HG03520 (cell line): ENCODE data around the gene IL1RAP.
A peak's percentile ranks its signal among the peaks of the same experiment; 100 is the strongest.

Experiments
- ATAC-seq: cut with Tn5 transposase; IDR thresholded peaks from one replicate; pipeline ENCODE4 v1.9.1; 2021; ENCODE audit warnings: mild to moderate bottlenecking, moderate library complexity; ENCODE audit not compliant: unreplicated experiment

The IL1RAP gene

DNA sequence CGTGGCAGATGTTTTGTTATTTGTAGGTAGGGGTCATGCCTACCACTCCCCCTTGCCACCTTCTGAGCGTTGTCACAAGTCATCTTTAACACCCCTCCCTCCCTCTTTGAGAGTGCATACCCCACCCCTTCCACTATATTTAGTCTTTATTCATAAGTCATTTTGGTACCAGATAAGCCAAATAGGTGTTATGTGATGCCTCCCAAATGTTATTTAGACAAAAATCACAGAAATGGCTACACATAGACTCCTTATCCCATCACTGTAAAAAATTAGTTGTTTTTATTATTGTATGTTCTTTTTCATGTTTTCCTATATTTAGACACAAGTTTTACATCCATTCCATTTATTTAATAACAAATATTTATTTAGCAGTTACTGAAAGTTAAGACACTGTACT is 93.1 kb downstream of the IL1RAP start:
- ATAC-seq = no peak

DNA sequence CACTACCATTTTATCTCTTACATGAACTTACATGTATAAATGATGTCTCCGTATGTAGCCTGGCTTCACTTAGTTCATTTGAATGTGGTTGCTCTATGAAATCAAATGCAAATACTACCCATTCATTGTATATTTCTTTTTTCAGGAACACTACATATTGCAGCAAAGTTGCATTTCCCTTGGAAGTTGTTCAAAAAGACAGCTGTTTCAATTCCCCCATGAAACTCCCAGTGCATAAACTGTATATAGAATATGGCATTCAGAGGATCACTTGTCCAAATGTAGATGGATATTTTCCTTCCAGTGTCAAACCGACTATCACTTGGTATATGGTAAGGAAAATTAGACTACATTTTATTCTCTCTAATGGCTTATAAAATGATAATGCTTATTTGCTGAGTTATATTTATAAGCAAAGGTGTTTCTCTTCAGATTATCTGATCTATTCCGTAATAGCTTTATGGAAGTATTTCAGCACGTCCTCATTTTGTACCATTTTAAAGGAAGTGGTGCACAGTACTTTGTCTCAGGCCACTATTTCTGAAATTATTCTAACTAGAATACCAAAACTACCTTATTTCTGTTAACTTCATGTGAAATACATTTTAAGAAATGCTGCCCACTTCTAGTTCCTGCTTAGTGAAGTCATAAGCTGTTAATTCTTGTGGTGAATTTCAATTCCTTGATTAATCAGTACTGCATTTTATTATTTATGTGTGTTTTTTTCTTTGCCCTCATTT is 95.1 kb downstream of the IL1RAP start:
- ATAC-seq = no peak

DNA sequence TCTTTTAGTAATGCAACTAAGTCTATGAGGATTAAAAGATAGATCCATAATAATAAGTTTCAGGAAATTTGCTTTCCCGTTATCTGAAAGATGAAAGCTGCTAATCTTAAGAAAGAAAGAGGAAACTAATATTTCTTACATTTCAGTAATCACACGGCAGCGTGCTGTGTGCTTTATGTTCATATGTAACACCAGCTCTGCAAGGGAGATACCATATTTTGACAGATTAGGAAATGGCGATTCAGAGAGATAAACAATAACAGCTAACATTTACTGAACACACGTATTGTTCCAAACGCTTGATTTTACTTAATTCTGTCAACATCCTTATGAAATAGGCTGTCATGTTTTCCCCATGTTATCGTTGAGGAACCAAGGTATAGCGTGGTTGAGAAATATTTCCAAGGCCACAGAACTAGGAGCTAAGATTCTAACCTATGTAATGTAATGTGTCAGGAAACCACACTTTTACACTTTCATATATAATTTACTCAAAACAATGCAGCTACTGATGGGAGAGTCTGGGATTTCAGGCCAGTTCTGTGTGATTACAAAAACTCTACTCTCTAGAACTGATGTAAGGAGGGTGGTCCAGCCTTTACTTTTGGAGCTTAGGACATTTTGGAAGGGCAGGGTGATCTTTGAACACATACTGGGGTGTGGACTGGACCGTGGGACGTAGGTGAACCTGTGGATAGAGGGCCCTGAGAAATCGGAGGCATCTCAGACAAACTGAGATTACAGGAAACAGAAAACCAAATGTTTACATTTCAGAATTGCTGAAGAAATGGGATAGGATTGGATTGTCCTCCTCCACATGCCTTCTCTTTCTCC is 100.6 kb downstream of the IL1RAP start:
- no peak for ATAC-seq

DNA sequence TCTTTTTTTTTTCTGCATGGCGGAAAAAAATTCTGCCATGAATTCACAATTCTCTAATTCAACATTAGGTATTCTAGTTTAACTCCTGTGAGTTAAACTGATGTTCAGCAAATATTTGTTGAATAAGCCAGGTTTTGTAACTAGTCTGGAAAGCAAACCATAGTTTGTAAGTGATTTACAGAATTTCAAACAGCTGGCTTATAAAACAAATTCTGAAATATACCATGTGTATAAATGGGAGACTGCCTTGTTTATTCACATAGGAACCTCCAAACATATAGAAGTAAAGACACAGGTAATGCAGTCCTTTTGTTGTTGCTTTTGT is 101.1 kb downstream of the IL1RAP start:
- ATAC-seq = no peak

DNA sequence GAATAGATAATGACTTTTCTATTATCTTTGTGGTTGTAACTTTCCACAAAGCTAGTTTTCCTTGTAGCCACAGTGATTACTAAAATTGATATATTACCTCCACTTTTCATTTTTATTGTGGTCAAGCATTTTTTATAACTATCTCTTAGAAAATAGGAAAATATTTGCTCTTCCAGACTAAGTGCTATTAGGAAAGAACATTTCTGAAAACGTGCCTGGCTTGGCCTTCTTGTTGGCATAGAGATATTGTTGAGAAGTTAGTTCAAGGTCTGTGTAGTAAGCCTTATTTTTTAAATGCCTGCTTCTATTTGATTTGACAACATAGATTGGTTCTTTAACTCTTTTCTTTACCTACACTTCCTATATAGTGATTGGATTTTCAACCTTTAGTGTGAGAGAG is 101.7 kb downstream of the IL1RAP start:
- ATAC-seq = no peak

DNA sequence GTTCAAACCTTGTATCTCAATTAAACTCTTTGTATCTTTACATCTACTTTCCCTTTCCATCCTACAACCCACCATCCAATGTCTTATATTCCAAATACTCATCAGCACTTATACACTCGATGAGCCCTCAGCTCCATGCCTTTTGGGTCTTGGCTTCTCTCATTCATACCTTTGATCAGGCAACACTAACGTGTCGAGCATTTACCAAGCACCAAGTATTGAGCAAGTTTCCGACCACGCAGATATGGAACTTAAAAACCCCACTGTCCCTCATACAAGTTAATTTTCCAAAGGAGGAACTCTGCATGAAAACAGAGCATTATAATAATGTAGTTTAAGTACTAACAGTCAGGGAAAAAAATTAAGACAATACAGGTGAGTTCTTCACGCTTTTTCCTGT is 102.8 kb downstream of the IL1RAP start:
- no peak for ATAC-seq

DNA sequence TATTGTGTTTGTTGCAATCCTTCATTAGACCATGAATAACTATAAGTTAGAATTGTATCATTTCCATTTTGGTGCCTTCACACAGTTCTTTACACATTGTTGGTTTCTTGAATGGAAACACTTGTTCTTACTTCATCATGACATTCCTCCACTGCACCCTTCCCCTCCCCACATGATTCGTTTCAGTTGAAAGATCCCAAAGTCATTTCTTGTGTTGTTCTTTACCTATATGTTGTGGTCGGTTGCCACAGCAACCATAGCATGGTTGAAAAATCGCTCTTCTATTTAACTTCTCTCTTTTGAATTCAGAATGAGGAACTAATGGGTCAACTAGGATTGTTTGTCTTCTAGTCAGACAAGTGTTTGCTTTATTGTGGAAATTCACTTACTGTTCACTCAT is 103.3 kb downstream of the IL1RAP start:
- ATAC-seq = peak; percentile 83

DNA sequence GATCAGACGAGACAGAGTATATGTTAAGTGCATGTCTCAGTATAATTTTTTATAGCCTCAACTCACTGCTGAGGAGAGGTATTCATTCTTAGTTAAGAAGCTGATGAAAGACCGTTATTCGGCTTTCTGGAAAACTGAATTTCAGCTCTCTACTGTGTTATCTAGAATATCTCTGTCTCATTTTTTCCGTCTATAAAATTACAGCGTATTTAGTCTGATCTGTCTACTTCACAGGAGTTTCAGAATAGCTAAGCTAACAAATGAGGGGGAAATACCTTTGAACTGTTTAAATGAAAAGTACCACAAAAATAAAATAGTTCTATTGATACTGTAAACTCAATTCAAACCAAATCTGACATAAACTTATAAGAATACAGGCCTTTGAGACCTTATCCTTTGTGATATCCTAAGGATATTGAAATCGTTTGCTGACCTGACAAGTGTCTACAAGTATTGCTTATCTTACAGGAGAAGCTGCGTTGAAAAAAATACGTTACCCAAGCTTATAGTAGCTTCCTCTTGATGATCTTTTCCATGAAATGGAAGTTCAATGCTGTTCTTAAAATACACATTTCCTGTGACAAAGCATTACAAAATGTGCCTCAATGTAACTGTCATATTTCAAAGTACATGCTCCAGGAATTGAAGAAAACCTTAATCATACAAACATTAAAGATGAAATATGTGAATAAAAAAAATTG is 104.6 kb downstream of the IL1RAP start:
- ATAC-seq = no peak

DNA sequence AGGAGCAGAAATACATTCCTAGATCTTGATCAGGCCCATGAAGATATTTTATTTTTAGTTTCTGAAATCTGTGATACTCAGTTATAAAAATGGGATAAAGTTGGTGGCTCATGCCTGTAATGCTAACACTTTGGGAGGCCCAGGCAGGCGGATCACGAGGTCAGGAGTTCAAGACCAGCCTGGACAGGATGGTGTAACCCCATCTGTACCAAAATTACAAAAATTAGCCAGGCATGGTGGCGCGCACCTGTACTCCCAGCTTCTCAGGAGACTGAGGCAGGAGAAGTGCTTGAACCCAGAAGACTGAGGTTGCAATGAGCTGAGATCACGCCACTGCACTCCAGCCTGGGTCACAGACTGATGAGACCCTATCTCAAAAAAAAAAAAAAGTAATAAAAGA is 105.5 kb downstream of the IL1RAP start:
- ATAC-seq = no peak

DNA sequence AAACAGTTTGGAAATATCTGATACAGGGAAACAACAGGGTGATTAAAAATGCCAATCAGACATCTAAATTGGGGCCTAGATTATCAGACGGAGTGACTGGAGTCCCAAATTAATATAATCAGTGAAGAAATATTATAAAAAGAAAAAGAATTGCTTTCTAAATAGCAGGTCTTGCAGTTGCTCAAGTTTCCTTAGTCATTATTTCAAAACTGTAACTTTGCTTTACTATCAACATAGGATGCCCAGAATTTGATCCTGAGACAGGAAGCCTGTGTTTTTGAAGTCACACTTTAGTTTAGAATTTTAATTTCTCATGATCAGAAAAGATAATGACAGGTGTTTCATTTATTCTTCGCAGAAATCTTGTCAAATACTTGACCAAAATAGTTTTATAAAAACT is 105.9 kb downstream of the IL1RAP start:
- ATAC-seq = no peak

DNA sequence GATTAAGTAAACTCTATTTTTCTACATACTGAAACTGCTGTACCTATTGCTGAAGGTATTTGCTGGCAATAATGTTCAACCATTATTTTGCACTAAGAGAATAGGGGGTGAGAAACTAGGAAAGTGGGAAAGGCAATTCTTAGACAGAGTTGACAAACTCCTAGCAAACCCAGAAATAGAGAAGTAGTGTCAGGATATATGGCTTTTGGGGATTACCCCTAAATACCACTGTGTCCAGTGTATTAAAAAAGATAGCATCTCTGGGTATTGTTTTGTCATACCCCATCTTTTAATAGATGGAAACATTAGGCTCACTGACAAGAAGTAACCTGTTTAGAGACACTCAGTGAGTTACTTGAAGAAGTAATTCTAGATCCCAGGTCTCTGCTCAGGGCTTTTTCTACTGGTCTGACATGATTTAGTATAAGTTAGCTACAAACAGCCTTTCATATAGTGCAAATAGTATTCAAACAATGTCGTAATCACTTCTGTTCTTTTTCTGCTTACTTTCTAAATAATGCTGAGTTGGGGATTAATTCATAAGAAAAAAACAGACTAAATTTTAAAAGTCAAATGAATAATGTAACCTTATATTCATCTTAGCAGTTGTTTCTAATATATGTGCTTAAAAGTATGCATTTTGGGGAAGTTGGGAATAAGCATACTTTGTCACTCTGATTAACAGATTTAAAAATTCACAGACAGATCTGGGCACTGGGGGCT is 107.2 kb downstream of the IL1RAP start:
- ATAC-seq = no peak

DNA sequence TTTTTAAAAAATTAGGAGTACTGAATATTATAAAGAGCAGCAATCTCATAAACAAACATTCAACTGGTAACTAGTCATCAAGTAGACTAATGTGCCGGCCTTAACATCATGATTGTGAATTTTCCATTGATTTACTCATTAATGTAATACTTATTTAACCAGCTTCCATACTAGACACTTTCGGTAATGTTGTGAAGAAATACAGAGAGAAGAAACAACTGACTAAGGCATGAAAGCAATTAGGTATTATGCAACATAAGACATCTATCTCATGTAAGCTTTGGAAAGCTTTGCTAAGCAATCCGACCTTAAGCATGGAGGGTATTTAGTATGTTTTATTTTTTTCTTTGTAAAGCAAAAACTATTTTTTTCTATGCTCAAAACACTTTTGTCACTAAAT is 108.0 kb downstream of the IL1RAP start:
- ATAC-seq = no peak

DNA sequence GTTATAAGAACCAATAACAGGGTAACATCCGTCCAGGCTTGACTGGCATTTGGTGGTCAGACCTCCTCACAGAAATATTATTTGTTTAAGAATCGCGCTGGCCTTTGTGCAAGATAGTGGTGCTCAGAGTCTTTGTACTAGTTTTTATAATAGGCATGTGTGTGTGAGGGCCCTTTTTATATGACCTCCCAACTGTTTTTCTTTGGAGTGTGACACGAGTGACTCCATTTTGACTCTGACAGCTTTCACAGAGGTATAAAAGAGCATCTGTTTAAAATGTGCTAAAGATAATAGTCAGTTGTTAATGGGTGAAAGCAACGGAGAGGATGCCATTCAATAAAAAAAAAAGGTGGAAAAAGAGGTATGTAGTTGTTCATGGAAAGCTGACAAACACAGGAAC is 110.4 kb downstream of the IL1RAP start:
- ATAC-seq = no peak

DNA sequence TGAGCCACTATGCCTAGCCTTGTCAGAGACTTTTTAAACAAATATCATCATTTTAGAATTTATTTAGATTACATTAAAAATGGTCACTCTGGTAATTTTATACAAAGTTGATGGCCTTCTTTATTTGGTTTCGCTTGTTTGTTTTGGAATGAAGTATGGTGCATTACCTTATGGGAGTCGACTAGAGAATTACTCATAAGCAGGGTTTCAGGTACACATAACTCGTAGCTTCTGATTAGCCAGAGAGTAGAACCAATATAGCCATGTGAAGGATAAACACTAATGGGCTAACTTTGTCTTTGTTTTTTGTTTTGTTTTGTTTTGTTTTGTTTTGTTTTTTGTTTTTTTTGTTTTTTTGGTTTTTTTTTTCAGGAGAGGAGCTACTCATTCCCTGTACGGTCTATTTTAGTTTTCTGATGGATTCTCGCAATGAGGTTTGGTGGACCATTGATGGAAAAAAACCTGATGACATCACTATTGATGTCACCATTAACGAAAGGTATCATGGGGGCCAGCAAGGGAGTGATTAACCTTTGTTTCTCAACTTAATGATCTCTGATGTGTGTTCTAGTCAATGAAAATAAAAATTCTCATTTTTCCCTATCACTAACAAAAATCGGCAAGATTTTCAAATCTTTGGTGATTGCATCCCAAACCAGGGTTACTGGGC is 113.2 kb downstream of the IL1RAP start:
- ATAC-seq = no peak

DNA sequence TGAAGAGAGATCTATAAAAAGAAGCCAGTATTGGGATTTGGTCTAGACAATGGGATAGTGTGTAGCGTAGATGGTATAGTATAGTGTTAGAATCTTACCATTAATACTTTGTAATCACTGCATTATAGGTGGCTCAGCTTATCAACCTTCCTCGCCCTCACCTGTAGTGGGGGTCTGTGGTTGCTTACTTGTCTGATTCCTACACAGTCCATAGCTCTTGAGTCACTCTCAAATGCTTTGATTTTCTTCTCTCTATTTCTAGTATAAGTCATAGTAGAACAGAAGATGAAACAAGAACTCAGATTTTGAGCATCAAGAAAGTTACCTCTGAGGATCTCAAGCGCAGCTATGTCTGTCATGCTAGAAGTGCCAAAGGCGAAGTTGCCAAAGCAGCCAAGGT is 115.2 kb downstream of the IL1RAP start:
- no peak for ATAC-seq

DNA sequence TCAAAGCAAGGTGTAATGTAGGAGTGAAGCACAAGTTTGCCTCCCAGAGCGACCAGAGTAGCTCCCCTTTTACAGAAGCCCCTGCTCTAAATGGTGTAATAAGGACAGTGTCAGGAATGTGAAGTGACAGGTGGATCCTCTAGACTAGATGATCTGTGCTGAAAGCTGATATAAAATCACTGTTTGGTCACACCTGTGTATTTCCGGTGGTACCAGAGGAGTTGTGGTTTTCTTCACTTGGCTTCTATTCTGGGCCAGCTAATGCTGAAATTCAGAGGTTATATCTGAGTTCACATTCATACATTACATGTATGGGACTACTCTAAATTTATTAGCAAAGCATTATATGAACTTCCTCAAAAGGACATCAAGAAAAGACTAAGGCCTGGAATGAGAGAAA is 117.4 kb downstream of the IL1RAP start:
- ATAC-seq = no peak

DNA sequence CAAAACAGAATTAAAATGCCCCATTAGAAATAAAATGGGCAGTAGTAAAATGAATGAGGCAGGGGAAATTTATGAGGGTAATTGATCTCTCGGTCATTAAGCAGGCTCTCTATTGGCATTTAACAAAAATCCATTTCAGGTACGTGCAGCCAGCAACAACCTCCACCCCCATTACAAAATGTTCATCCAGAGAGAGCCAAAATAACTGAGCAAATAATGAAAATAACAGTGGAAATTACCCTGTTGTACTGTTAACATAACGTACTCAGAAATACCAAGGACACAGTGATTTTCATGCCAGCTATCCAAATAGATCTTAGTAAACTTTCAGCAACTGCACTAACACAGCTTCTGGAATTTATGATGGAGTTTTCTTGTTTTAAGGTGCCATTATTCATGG is 127.7 kb downstream of the IL1RAP start:
- no peak for ATAC-seq

DNA sequence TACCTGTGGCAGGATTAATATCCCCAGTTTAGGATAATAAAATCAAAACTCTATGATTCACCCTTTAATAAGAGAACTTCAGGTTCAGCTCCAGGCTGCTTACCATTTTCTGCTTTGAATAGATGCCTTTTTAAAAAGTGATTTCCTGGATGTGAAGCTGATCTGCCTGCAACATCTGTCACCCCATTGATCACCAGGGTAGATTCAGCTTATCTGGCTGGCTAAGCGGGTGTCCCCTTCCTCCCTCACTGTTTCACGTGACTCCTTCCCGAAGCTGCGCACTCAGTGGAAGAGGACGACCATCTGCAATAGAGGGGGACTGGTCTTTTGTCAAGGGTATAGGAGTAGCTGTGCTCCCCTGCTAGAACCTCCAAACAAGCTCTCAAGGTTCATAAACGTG is 128.1 kb downstream of the IL1RAP start:
- no peak for ATAC-seq

DNA sequence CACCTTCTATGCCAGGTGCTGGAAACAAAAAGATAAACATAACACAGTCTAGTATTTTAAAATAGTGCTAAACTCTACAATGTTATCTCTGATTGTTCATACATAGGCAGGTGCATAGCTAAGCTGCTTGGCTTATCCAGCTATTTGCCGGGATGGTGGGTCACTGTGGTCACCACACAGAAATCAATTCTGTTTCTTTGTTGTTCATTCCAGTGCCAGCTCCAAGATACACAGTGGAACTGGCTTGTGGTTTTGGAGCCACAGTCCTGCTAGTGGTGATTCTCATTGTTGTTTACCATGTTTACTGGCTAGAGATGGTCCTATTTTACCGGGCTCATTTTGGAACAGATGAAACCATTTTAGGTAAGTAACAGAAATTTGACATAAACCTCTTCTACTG is 130.2 kb downstream of the IL1RAP start:
- ATAC-seq = no peak

DNA sequence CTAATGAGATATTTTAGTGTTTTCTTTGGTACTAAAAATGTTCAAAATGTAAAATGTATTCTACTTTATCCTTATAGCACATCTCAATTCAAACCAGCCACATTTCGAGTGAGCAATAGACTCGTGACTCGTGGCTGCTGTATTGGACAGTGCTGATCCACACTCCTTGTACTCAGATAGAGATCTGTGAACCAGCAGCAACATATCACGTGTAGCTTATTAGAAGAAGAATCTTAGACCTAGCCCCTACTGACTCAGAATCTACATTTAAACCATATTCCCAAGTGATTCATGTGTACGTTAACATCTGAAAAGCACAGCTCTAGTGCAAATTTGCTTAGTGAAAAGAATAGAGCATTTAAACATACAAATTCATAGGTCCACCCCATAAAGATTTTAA is 130.9 kb downstream of the IL1RAP start:
- ATAC-seq = no peak

DNA sequence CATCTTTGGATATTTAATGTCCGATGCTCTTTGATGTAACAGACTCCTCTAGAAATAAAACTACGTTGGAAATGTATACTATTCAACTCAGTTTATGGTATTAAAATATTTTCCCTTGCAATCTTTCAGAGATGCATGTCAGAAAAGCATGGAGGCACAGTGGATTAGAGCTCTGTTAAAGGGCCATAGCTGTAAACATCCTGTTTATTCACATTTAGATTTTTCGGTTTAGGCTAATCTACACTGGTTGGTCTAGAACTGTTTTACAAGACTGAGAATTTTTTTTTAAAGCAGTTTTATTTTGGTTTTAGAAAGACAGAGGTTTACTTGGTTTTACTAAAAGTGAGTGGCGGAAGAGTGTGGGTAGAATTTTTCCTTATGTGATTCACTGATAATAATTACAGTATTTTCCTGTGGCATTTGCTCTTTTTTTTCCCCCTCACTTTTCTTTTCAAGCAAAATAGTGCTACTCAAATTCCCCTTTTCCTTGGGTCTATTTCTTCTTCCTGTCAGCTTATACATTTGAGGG is 132.1 kb downstream of the IL1RAP start:
- ATAC-seq = no peak
